IPS DF 6.9 (cell line): ENCODE data around the gene CRISPLD2.
"Not testable (repeated sequence)": the region's sequence is repeated elsewhere in the genome, so short reads cannot be mapped to it uniquely, and the experiment has no call there.

ENCODE experiments used
- DNase-seq: peaks from one replicate; pipeline ENCODE4 v3.0.0-alpha.2; 2013; ENCODE audit warnings: low read depth, low spot score
- H3K27ac ChIP-seq: one replicate; pipeline ENCODE4 v1.5.1; 2013; ENCODE audit warnings: low read length, control low read depth
- H3K27me3 ChIP-seq: 2 replicates; pipeline ENCODE4 v1.6.1; 2013; ENCODE audit warnings: mild to moderate bottlenecking, low read length; ENCODE audit not compliant: control insufficient read depth, insufficient read depth
- H3K36me3 ChIP-seq: 2 replicates; pipeline ENCODE4 v1.6.1; 2013; ENCODE audit warnings: low read length; ENCODE audit not compliant: control insufficient read depth, insufficient read depth
- H3K4me1 ChIP-seq: 2 replicates; pipeline ENCODE4 v1.6.1; 2013; ENCODE audit warnings: low read length; ENCODE audit not compliant: control insufficient read depth, insufficient read depth
- H3K4me3 ChIP-seq: 2 replicates; pipeline ENCODE4 v1.5.1; 2013; ENCODE audit warnings: mild to moderate bottlenecking, low read length
- H3K9me3 ChIP-seq: 2 replicates; pipeline ENCODE4 v1.6.1; 2013; ENCODE audit warnings: low read length, inconsistent platforms; ENCODE audit not compliant: control insufficient read depth, insufficient read depth
- WGBS: extraction: QIAGEN DNeasy Blood & Tissue Kit; methylation state at CpG from one replicate; pipeline ENCODE4 v1.1.7; 2013; ENCODE audit warnings: mixed read lengths, missing lambda C conversion rate; ENCODE audit not compliant: insufficient read length, insufficient coverage; 5-methylcytosine and 5-hydroxymethylcytosine counted together

Gene CRISPLD2

DNA sequence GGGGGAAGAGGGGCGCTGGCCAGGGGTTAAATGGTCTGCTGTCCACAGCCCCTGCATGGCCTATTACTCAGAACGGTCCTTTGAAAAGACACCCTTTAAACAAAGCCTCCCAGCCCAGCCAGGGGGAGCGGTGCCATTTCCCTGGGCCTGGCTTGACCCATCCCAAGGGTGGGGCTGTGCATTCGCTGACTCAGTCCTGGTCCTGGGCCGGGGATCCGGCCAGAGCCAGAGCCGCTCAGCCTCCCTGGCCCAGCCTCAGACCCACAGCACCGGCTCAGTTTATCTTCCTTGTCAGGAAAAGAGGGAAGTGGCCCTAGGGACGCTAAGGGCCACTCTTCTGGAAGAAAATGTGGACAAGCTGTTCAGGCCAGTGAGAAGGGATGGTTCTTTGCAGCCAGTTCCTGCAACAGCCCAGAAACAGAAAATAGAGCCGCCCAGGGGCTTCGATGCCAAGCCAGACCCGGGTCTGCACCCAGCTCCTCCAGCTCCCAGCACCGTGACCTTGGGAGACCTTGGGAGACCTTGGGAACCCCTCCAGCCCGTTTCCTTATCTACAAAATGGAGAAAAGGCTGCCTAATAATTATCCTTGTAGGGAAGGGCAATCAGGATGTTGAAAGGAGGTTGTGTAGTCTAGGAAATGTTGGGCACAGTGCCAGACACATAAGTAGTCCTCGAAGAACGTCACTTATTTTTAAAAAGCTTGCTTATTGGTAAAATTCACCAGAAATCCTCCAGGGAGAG, 109.1 kb downstream of the CRISPLD2 start:
- DNase-seq, result no peak
- Histone ChIP-seq H3K36me3 (no peaks in the 10 kb centered on the region), H3K4me1 (no peaks in the 10 kb centered on the region), H3K27me3 (no peaks in the 10 kb centered on the region), H3K27ac (no peak overlapping the region), H3K4me3 (no peak overlapping the region), H3K9me3 (no peaks in the 10 kb centered on the region)
- WGBS, result no CpG with 5 or more reads among the region's 16 CpGs

DNA sequence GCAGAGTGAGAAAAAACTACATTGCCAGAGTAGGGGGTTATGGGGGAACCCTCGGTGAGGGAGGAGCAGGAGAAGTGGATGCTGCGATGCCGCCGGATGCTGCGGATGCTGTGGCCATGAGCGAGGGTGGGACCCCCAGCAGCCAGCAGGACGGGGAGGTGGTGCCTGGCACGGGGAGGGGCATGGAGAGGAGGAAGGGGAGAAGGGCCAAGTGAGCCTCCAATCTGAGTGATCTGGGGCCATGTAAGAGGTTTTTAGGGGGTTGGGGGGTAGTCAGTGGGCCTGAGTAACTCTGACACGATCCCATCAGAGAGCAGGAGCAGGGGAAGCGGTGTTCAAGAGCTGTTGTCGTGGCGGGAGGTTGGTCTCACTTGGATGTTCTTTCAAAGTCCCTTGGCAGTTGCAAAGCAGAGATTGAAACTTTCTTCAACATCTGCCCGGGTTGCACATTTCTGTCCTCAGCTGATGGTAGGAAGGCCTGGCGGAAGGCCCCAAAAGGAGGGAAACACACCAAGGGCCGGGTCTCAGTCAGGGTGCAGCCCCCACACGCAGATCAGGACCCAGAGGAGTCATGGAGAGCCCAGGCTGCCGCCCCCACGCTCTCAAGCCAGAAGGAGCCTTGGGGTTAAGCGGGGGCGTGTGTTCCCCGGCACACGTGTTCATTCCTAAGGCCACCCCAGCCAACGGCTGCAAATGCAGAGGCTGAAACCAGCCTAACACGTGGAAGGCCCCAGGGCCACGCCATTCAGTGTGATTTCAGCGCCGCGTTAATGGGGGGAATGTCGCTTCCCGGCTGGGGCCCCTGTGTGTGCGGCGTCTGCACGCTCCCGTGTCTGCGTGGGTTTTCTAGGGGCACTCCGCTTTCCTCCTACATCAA, 109.9 kb downstream of the CRISPLD2 start:
- WGBS, result no CpG with 5 or more reads among the region's 36 CpGs
- no peaks in the 10 kb centered on the region for H3K27me3 ChIP-seq
- DNase-seq, result no peak
- no peaks in the 10 kb centered on the region for H3K36me3 ChIP-seq
- H3K4me1 ChIP-seq, result peaks cover 1% of the 10 kb centered on the region; the same call in 1 of the 2 replicates
- H3K4me3 ChIP-seq, result no peak overlapping the region
- H3K27ac ChIP-seq, result no peak overlapping the region
- H3K9me3 ChIP-seq, result no peaks in the 10 kb centered on the region

GRCh38 chr16:84930298-84931106, 110.7 kb downstream of the CRISPLD2 start:
- H3K27me3 ChIP-seq, result no peaks in the 10 kb centered on the region
- DNase-seq, result no peak
- H3K27ac ChIP-seq, result no peak overlapping the region
- H3K4me1 ChIP-seq, result peaks cover 1% of the 10 kb centered on the region; the same call in 1 of the 2 replicates
- no peaks in the 10 kb centered on the region for H3K9me3 ChIP-seq
- WGBS, result 100% methylated on average over 1 of the region's 8 CpGs
- no peaks in the 10 kb centered on the region for H3K36me3 ChIP-seq
- H3K4me3 ChIP-seq, result no peak overlapping the region

DNA sequence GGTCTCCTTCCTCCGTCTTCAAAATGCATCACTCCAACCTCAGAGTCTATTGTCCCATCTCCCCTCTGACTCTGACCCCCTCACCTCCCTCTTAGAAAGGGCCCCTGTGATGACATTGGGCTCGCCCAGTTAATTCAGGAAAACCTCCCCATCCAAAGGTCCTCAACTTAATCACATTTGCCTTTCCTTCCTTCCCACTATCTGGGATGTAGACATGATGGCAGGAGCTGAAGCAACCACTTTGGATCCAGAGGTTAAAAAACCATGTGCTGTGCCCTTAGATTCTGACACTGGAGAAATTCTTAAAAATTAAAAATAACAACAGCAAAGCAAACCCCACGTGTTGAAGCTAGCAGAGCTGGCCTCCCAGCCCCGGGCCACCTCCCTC, 111.3 kb downstream of the CRISPLD2 start:
- WGBS, result no CpG with 5 or more reads among the region's 4 CpGs
- H3K9me3 ChIP-seq, result no peaks in the 10 kb centered on the region

DNA sequence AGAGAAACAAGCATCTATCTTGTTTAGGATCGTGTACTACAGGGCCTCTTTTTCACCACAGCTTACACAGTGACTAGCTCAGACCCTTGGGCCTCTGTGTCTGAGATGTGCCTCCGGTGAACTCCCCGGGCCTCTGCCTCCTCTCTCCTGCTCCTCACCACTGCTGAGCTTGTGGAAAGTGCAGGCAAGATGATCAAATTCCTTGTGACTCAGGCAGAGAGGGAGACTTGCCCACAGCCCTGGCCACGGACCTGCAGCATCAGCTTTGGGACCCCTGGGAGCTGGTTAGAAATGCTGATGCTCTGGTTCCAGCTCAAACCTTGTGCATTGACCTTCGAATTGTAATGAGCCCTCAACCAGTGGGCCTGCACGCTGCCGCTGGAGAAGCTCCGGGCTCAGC, 111.7 kb downstream of the CRISPLD2 start:
- WGBS, result no CpG with 5 or more reads among the region's 8 CpGs
- H3K27ac ChIP-seq, result no peak overlapping the region
- H3K4me1 ChIP-seq, result peaks cover 1% of the 10 kb centered on the region; the same call in 1 of the 2 replicates
- DNase-seq, result no peak
- no peak overlapping the region for H3K4me3 ChIP-seq
- H3K9me3 ChIP-seq, result no peaks in the 10 kb centered on the region
- H3K36me3 ChIP-seq, result no peaks in the 10 kb centered on the region
- no peaks in the 10 kb centered on the region for H3K27me3 ChIP-seq

More for the DNA sequence above, 111.3 kb downstream of the CRISPLD2 start:
- Histone ChIP-seq H3K4me1 (peaks cover 1% of the 10 kb centered on the region; the same call in 1 of the 2 replicates), H3K36me3 (no peaks in the 10 kb centered on the region), H3K27me3 (no peaks in the 10 kb centered on the region), H3K4me3 (no peak overlapping the region), H3K27ac (no peak overlapping the region)
- no peak for DNase-seq

- Histone ChIP-seq H3K27me3 (no peaks in the 10 kb centered on the region), H3K27ac (no peak overlapping the region), H3K4me1 (peaks cover 1% of the 10 kb centered on the region; the same call in 1 of the 2 replicates), H3K9me3 (no peaks in the 10 kb centered on the region), H3K4me3 (no peak overlapping the region), H3K36me3 (no peaks in the 10 kb centered on the region)
- no CpG with 5 or more reads among the region's 5 CpGs for WGBS
- DNase-seq, result no peak
Observed at GRCh38 chr16:84932681-84933080, 112.9 kb downstream of the CRISPLD2 start.

DNA sequence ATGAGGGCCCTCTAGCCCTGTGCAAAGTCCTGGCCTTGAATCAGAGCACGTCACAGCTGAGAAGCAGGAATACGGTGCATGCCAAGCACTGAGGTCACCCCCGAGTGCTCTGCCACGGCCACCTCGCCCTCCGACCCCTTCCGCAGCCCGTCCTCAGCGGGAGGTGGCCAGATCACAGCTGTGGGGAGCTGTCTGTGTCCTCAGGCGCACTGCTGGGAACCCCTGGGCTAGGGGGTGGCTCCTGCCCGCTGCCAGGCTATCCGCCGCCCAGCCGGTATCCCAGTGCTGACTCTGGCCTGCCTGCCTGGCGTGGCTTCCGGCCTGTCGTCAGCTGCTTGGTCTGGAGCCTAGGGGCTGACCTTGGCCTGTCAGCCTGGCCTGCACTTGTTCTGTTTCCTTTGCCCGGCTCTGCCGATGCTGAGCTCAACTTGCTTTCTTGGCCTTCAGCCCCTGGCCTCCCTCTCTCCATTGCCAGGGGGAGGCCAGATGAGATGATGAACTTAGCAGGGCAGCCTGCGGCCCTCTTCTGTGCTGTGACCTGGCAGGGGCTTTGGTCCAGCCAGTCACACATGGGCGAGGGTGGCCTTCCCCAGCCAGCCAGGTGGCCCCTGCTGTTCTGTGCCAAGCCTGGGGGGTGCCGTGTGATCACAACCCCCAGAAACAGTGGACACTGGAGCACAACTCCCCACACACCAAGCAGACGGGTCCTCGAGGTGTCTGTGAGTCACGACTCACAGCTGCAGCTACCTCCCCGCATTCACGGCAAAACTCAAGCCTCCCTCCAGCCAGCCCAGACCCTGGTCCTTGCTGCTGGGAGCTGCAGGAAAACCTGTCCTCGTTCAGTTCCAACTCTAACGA, 114.2 kb downstream of the CRISPLD2 start:
- no peak overlapping the region for H3K27ac ChIP-seq
- no peaks in the 10 kb centered on the region for H3K36me3 ChIP-seq
- WGBS, result no CpG with 5 or more reads among the region's 29 CpGs
- DNase-seq, result no peak
- H3K4me1 ChIP-seq, result peaks cover 1% of the 10 kb centered on the region; the same call in 1 of the 2 replicates
- no peaks in the 10 kb centered on the region for H3K9me3 ChIP-seq
- no peak overlapping the region for H3K4me3 ChIP-seq
- no peaks in the 10 kb centered on the region for H3K27me3 ChIP-seq

DNA sequence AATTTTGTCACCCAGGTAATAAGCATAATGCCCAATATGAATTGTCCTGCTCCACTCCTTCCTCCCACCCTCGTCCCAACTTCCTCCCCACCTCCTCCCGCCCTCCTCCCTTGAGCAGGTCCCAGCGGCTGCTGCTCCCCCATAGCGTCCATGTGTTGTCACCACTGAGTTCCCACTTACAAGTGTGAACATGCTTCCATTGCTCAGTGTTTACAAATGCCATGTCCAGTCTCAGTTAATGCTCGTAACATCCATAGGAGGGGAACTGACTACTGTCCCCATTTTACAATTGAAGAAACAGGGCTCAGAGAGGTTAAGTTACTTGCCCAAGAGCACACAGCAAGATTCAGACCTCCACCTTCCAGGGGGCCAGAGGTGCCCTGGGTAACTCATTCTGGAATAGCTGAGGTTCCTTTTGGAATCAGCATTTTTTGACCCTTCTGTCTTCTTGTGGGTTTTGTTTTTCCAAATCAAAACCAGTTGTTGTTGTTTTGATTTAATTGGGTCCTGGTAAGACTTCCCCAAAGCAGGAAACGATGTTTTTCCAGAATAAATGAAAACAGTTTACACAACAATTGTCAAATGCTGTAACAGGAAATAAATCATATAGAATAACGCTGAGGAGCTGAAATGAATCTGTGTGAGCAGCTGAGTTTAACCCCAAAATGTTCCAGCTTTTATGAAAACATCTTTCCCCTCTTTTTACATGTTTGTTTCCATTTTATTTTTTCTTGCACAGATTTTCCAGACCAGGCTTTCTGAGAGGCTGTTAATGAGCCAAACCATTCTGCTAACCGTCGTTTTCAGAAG, 117.6 kb downstream of the CRISPLD2 start:
- H3K36me3 ChIP-seq, result no peaks in the 10 kb centered on the region
- no peak overlapping the region for H3K4me3 ChIP-seq
- H3K27ac ChIP-seq, result no peak overlapping the region
- H3K27me3 ChIP-seq, result no peaks in the 10 kb centered on the region
- WGBS, result no CpG with 5 or more reads among the region's 9 CpGs
- no peak for DNase-seq
- no peaks in the 10 kb centered on the region for H3K9me3 ChIP-seq
- H3K4me1 ChIP-seq, result peaks cover 1% of the 10 kb centered on the region; the same call in 1 of the 2 replicates

GRCh38 chr16:84938616-84939015, 118.8 kb downstream of the CRISPLD2 start:
- not testable (repeated sequence) for H3K27me3 ChIP-seq, H3K9me3 ChIP-seq, DNase-seq, H3K4me3 ChIP-seq, H3K36me3 ChIP-seq, H3K27ac ChIP-seq, H3K4me1 ChIP-seq
- no CpG with 5 or more reads among the region's 6 CpGs for WGBS
